ENCODE measurements around the gene TMPRSS11D.

TMPRSS11D gene, protein sequence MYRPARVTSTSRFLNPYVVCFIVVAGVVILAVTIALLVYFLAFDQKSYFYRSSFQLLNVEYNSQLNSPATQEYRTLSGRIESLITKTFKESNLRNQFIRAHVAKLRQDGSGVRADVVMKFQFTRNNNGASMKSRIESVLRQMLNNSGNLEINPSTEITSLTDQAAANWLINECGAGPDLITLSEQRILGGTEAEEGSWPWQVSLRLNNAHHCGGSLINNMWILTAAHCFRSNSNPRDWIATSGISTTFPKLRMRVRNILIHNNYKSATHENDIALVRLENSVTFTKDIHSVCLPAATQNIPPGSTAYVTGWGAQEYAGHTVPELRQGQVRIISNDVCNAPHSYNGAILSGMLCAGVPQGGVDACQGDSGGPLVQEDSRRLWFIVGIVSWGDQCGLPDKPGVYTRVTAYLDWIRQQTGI

GRCh38 chr4:67883902-67884301 is at the start of gene TMPRSS11D:
TMPRSS11D (minus strand) TSS chr4:67884002; CDS start chr4:67883933, 69 bp downstream.
- no peak for DNase-seq

GRCh38 chr4:67933038-67933437 is 49.2 kb upstream of the TMPRSS11D start:
- no peak for DNase-seq

DNA sequence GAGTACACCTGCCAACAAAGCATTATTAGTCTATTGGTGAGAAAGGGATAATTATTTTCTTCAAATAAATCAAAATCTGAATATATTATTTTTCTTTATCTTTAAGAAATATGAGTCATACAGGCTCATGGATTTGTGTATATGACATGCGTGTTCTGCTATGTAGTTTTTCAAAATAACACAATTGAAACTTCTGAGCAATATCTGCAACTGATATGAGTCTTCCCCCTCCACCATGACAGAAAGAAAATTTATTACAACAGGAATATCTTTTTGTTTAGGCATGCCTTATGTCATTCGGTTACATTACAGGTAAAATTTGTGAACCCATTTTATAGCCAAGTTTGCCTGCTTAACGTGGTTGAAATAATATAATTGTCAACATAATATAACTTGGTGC is 47.5 kb upstream of the TMPRSS11D start:
- no peak for DNase-seq

GRCh38 chr4:67929426-67929825 is 45.6 kb upstream of the TMPRSS11D start:
- no peak for DNase-seq

GRCh38 chr4:67928546-67928945 is 44.7 kb upstream of the TMPRSS11D start:
- DNase-seq = peak; percentile 63

- DNase-seq = no peak
Measured at GRCh38 chr4:67927251-67927650, 43.4 kb upstream of the TMPRSS11D start.

- no peak for DNase-seq
Measured at GRCh38 chr4:67926485-67926884, 42.7 kb upstream of the TMPRSS11D start.

DNA sequence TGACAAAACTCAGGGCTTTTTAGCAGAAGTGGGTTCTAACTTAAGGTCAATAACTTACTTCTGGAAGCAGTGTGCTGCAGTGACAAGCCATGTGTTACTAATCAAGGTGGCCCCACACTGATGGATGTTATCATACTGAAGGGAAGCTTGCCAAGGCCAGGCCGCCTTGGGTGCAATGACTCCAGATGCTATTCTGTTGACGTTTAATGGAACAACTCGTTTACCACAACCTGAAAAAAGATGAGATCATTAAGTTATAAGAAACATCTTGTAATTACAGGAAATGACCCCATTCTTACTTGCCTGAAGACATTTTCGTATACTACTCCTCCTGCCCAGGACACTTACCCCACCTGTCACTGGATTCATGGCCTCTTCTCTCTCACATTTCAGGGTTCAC is 38.9 kb upstream of the TMPRSS11D start:
- DNase-seq = no peak

GRCh38 chr4:67918428-67918827 is 34.6 kb upstream of the TMPRSS11D start:
- peak; percentile 42 for DNase-seq

- DNase-seq = no peak
Measured at GRCh38 chr4:67915400-67915966, 31.7 kb upstream of the TMPRSS11D start.

DNA sequence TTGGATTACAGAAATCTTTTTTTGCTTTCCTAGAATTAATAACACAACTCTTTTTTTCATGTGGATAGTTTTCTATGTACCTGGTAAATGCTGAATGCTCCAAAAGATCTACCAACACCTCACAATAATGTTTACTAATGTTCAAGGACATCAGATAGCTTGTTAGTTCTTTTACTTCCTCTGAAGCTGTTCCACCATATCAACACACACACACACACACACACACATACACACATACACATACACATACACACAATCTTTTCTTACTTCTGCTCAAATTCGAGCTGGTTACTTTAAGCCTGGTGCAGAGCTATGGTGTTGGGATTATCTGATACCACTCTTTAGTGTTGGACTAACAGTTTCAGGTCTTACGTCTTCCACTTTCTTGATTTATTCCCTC is 28.3 kb upstream of the TMPRSS11D start:
- DNase-seq = no peak

- no peak for DNase-seq
Measured at GRCh38 chr4:67911638-67912037, 27.8 kb upstream of the TMPRSS11D start.

GRCh38 chr4:67911141-67911540 is 27.3 kb upstream of the TMPRSS11D start:
- no peak for DNase-seq

DNA sequence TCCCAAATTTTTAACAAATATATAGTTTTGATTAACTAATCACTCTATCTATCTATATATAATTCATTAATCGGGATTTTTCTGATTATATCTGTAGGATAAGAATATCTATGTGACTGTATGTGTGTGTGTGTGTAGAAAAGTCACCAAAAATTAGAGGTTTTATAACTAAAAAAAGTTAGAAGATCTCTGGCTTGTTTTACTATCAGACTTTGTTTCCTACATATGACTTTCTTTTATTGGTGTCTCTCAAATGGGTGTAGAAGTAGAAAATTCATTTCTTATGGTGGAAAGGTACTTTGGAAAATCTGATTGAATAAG is 26.7 kb upstream of the TMPRSS11D start:
- DNase-seq = no peak

GRCh38 chr4:67909905-67910584 is 26.2 kb upstream of the TMPRSS11D start:
- DNase-seq = peak; percentile 37

- DNase-seq = no peak
Measured at GRCh38 chr4:67907650-67908049, 23.8 kb upstream of the TMPRSS11D start.

DNA sequence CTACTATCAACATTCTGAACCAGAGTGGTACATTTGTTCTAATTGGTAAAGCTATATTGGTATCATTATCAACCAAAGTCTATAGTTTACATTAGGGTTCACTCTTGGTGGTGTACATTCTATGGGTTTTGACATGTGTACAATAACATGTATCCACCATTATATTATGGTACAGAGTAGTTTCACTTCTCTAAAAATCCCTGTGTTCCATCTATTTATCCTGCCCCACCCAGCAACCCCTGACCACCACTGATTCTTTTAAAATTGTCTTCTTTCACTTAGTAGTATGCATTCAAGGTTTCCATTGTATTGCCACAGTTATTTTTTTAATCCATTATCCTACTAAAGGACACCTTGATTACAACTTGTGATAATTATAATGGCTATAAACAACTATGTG is 15.3 kb upstream of the TMPRSS11D start:
- no peak for DNase-seq

DNA sequence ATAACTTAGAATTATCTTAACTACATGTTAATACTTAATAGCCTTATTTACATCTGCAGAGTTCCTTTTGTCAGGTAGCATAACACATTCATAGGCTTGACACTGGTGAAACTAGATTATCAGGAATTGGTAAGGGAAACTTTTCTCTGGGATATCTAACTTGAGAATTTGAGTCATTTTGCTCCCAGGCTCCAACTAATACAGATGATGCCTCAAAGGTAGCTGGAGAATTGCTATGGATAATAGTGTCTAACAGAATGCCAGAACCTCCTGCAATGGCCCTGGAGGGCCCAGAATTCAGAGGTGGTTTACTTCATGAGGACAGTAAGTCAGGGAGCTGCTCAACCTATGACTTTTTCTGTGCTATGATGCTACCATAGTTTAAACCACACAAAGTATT is 13.9 kb upstream of the TMPRSS11D start:
- no peak for DNase-seq

DNA sequence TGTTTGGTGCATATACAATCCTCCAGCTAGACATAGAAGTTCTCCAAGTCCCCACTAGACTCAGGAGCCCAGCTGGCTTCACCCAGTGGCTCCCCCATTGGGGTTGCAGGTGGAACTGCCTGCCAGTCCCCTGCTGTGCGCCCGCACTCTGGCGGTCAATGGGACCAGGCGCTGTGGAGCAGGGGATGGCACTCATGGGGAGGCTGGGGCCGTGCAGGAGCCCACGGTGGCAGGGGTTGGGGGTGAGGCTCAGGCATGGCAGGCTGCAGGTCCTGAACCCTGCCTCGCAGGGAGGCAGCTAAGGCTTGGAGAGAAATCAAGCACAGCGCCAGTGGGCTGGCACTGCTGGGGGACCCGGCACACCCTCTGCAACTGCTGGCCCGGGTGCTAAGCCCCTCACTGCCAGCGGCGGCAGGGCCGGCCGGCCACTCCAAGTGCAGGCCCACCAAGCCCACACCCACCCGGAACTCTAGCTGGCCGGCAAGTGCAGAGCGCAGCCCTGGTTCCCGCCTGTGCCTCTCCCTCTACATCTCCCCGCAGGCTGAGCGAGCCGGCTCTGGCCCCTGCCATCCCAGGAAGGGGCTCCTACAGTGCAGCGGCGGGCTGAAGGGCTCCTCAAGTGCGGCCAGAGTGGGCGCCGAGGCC is 12.7 kb upstream of the TMPRSS11D start:
- DNase-seq = no peak

DNA sequence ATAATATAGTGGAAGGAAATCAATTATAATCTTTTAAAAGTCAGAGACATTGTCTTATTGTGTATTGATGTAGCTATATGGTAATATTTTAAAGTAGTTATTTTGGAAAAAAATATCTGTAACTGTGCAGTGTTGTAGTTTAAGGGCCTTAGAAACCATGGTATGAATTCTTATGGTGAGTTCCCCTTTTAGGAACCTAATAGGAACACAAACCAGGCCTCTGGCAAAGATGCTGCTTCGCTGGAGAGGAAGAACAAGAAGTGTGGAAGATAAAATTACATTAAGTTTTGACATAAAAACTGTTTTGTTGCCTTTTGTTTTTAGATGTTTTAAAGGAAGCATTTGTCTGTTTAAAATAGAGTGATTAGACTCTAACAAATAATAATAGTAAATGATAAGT is 10.9 kb upstream of the TMPRSS11D start:
- no peak for DNase-seq

- DNase-seq = no peak
Measured at GRCh38 chr4:67892905-67893304, 9.1 kb upstream of the TMPRSS11D start.

DNA sequence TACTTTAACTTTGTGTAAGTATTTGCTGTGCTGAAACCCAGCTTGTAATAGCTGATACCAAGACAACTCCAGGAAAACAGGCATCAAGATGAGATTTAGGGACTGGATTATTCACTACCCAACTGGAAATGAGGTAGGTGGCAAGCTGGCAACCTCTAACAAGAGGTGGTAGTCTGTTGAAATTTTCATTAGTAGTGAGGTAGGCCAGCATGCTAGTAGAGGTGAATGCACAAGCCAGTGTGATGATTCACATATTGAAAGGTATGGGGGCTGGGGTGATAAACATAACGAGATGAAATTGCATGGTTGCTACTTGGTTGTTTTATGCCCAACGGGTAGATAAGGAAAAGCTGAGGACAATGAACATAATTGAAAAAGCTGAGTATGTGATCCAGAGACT is 8.5 kb upstream of the TMPRSS11D start:
- no peak for DNase-seq

DNA sequence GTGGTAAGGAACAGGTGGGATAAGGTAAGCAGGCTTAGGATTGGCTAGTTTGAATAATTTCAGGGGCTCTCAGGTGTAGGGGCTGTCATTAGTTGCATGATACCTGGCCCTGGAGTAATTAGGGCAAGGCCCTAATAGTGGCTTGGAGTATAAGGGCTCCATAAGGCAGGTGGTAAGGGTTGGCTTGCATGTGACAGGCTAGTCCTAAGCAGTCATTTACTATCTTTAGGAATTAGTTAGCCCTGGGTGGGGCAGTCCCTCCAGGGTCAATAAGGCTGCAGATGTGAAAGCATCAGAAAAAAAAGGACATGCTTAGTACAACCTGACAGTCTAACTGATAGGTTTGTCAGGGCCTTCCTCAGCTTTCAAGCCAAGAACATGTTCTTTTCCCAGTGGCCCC is 7.8 kb upstream of the TMPRSS11D start:
- DNase-seq = no peak

- DNase-seq = no peak
Measured at GRCh38 chr4:67886281-67886680, 2.5 kb upstream of the TMPRSS11D start.
